K562 (cell line): ENCODE measurements around the gene TULP4. TPM values are rescaled to one million over a fixed set of nuclear protein-coding genes. Genes with fewer than 3 reads are reported as not detected.

Source experiments
- CLOCK ChIP-seq: fragments of 250-450 bp; sonication (Bioruptor Pico); IDR thresholded peaks from 2 replicates; pipeline ENCODE4 v1.4.0; 2020; ENCODE audit warnings: mild to moderate bottlenecking, moderate library complexity, borderline replicate concordance
- NCOR1 ChIP-seq: fragments of 450-650 bp; IDR thresholded peaks from 2 replicates; pipeline ENCODE4 v1.6.1; 2016; ENCODE audit warnings: mild to moderate bottlenecking, moderate library complexity
- NFE2L1 ChIP-seq: fragments of 450-650 bp; IDR thresholded peaks from 2 replicates; pipeline ENCODE4 v1.6.1; 2016; ENCODE audit warnings: missing genetic modification characterization, low read depth, mild to moderate bottlenecking, missing compliant biosample characterization, moderate library complexity, borderline replicate concordance
- PHB ChIP-seq: fragments of 250-450 bp; sonication (Bioruptor Pico); IDR thresholded peaks from 2 replicates; pipeline ENCODE4 v1.5.0; 2021
- PHTF2 ChIP-seq: fragments of 250-450 bp; sonication (Bioruptor Pico); IDR thresholded peaks from 2 replicates; pipeline ENCODE4 v1.5.0; 2021; ENCODE audit warnings: mild to moderate bottlenecking
- TBP ChIP-seq: optimal IDR thresholded peaks from 2 replicates; pipeline ENCODE3; 2011; ENCODE audit warnings: low read depth, low read length, improper control_type of control experiment
- ZBTB11 ChIP-seq, 3 experiments: fragments of 200-800 bp in 1 of 3; fragments of 250-450 bp in 1 of 3; fragments of 450-650 bp in 1 of 3; sonication (Bioruptor Pico) in 1 of 3; sonication (Bioruptor generic) in 1 of 3; formaldehyde crosslinking in 1 of 3; IDR thresholded peaks; 2 replicates each; pipeline versions ENCODE4 v1.6.1 to v1.8.0; 2016 to 2022; ENCODE audit warnings: mild to moderate bottlenecking in 2 of 3, missing genetic modification characterization in 2 of 3, missing compliant biosample characterization in 1 of 3, moderate library complexity in 1 of 3
- ZBTB33 ChIP-seq: sonication (generic); formaldehyde crosslinking; IDR thresholded peaks from 2 replicates; pipeline ENCODE4 v1.8.1; 2023; ENCODE audit warnings: mild to moderate bottlenecking, missing genetic modification reagents
- polyA plus RNA-seq, 8 experiments: library from polyadenylated mRNA; depleted of rRNA in 4 of 8; stranded (reverse) in 5 of 8; unstranded in 3 of 8; fragments of >200 nt; fragmentation: Nextera tagmentation in 2 of 8; fragmentation: Illumina TruSeq in 1 of 8; extraction: Ambion mirVana in 2 of 8; extraction: Trizol in 1 of 8; gene quantifications; 2 replicates each; pipeline versions ENCODE4 v1.2.1 to v1.2.3, GENCODE V29; 2011 to 2014; ENCODE audit warnings: inconsistent platforms in 1 of 8, missing spikeins in 1 of 8
- total RNA-seq, 7 experiments: library from RNA; depleted of rRNA in 6 of 7; stranded (reverse); fragments of >200 nt in 6 of 7; fragmentation: Illumina TruSeq in 2 of 7; extraction: Trizol in 2 of 7; gene quantifications; 2 replicates each; pipeline versions ENCODE4 v1.2.1 to v1.2.3, GENCODE V29; 2011 to 2021; ENCODE audit warnings: low replicate concordance in 1 of 7

TULP4 gene
- total and polyA plus RNA-seq, 9 of the 15 experiments (the other 6 are each of a cell fraction or from before 2014, with no cell fraction given) = 1.2 to 50.4 (median 11.0) TPM

- TF ChIP-seq CLOCK (CRISPR knock-in tag) (no peak), NFE2L1 (tag) (no peak), ZBTB33 (no peak), NCOR1 (no peak), PHTF2 (CRISPR knock-in tag) (no peak), ZBTB11 (CRISPR knock-in tag; IDR thresholded peaks at IDR 0.05) (no peak), TBP (no peak), PHB (CRISPR knock-in tag) (no peak)
Measured at GRCh38 chr6:158268361-158269147, 43.7 kb upstream of the TULP4 start (continued).
